Measurements from ENCODE around the gene VEGFA.

Gene VEGFA

DNA sequence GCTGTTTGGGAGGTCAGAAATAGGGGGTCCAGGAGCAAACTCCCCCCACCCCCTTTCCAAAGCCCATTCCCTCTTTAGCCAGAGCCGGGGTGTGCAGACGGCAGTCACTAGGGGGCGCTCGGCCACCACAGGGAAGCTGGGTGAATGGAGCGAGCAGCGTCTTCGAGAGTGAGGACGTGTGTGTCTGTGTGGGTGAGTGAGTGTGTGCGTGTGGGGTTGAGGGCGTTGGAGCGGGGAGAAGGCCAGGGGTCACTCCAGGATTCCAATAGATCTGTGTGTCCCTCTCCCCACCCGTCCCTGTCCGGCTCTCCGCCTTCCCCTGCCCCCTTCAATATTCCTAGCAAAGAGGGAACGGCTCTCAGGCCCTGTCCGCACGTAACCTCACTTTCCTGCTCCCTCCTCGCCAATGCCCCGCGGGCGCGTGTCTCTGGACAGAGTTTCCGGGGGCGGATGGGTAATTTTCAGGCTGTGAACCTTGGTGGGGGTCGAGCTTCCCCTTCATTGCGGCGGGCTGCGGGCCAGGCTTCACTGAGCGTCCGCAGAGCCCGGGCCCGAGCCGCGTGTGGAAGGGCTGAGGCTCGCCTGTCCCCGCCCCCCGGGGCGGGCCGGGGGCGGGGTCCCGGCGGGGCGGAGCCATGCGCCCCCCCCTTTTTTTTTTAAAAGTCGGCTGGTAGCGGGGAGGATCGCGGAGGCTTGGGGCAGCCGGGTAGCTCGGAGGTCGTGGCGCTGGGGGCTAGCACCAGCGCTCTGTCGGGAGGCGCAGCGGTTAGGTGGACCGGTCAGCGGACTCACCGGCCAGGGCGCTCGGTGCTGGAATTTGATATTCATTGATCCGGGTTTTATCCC, at the start of gene VEGFA:
Gene VEGFA (plus strand): TSS at position 686 of the 846 bp plus-strand sequence.
- DNase-seq (ENCODE audit: low read depth in 2 of 2): peak; percentile 81 to 88

DNA sequence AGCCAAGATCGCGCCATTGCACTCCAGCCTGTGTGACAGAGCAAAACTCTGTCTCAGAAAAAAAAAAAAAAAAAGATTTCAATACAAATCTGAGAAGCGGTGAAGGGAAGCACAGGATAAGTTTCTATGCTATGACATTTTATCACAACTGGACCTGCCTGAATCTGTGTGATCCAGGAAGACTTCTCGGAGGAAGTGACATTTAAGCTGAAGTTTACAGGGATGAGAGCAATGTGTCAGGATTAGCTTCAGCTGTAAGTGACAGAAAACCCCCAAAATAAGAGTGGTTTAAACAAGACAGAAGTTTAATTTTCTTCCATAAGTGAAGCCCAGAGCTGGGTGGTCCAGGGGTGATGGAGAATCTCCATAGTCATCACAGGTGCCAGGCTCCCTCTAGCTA, 49.0 kb upstream of the VEGFA start:
- no peak for DNase-seq (ENCODE audit: low read depth in 2 of 2)

GRCh38 chr6:43722920-43723545, 47.0 kb upstream of the VEGFA start:
- no peak for DNase-seq (ENCODE audit: low read depth in 2 of 2)

DNA sequence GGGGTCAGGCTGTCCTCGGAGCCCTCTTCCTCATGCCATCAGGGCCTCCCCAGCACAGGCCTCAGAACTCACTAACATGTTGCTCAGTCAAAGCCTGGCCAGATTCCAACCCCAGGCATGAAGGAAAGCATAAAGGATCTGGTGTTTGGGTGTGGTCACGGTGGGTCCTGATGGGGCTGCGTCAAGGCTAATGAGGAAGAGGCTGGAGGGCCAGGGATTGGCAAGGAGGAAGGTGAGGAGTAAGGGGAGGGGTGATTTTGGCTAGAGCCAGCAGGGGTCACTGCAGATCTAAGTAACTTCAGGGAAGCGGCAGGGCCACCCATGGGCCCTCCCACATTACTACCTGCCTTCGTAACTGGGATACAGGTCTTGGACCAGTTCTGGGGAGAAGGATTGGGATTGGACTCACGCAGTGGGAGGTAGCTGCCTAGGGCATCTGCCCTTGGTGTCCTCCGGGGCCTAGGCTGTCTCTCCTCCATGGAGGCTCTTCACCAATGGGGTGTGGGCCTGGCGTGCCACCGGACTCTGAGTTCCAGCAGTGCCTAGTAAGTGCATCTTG, 46.2 kb upstream of the VEGFA start:
- peak; percentile 56 to 71 for DNase-seq (ENCODE audit: low read depth in 2 of 2)

DNA sequence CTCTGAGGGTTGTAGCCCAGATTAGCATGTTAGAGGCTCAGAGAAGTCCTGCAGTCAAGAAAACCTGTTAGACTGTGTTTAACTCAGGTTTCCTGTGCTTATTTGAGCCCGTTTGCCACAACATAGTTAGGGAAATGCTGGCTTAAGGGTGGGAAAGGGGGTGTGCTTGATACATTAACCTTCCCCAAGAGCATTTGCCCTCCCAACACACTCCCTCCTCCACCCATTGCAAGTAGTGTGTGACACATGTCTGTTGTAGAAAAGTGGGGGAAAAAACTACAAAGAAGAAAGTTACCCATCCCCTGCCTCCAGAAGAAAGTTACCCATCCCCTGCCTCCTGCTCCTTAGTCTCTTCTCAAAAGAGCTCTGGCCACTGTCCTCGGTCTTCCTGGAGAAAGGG, 45.7 kb upstream of the VEGFA start:
- no peak for DNase-seq (ENCODE audit: low read depth in 2 of 2)

GRCh38 chr6:43724914-43725642, 44.9 kb upstream of the VEGFA start:
- DNase-seq (ENCODE audit: low read depth in 2 of 2): peak; percentile 65 to 77

GRCh38 chr6:43725643-43726580, 44.1 kb upstream of the VEGFA start:
- no peak for DNase-seq (ENCODE audit: low read depth in 2 of 2)

DNA sequence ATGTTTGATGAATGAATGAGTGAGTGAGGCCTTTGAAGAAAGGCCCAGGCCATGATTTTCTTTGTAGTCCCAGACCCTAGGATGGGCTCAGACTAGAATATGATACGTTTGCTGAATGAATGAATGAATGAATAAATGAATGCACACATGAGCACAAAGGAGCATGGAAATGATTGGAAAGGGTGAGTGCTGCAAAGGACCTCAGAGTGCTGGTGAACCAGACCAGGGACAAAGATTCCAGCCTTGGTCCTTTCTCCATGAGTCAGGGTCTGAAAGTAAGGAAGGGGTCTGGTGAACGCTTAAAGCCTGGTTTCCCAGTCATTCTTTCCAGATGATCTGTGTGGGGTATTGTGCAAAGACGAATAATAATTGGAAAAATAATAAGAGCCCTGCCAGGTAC, 42.4 kb upstream of the VEGFA start:
- DNase-seq (ENCODE audit: low read depth in 2 of 2): no peak

- no peak for DNase-seq (ENCODE audit: low read depth in 2 of 2)
Observed at GRCh38 chr6:43728586-43728985, 41.4 kb upstream of the VEGFA start.

DNA sequence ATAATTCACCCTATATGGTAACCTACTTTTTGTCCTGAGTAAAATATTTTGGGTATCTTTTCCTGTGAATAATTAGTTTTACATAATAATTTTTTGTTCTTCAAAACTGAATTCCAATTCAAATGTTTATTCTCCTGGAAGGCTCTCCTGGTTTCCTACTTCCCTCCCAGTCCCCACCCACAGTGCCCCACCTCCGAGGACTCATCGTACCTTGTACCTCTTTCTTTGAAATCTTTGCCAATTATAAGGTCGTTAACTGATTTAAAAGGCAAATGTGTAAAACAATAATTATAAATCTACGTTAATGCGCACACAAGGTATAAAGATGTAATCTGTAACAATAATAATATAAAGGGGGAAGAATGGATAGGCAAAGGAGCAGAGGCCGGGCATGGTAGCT, 40.5 kb upstream of the VEGFA start:
- DNase-seq (ENCODE audit: low read depth in 2 of 2): no peak

GRCh38 chr6:43730634-43731033, 39.4 kb upstream of the VEGFA start:
- no peak for DNase-seq (ENCODE audit: low read depth in 2 of 2)

GRCh38 chr6:43733471-43734293, 36.3 kb upstream of the VEGFA start:
- peak in 1 of 2 donors; percentile 31 for DNase-seq (ENCODE audit: low read depth in 2 of 2)

- no peak for DNase-seq (ENCODE audit: low read depth in 2 of 2)
Observed at GRCh38 chr6:43734294-43734665, 35.7 kb upstream of the VEGFA start.

DNA sequence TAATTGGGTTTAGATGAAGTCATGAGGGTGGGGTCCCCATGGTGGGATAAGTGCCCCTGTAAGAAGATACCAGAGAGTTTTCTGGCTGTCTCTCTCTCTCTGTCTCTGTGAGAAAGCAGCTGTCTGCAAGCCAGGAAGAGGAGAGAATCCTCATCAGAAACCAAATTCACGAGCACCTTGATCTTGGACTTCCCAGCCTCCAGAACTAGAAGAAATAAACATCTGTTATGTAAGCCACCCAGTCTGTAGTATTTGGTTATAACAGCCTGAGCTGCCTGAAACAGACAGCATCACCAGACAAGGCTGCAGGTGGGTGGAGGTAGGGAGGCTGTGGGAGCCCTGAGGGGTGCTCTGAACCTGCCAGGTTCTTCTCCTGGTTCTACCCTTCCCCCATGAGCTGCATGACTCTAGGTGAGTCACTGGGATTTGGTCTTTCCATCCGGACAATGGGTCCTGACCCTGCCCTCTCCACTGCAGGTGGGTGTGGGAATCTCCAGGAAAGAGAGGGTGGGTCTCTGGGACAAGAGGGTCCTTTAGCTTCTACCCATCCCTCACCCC, 34.3 kb upstream of the VEGFA start:
- no peak for DNase-seq (ENCODE audit: low read depth in 2 of 2)

DNA sequence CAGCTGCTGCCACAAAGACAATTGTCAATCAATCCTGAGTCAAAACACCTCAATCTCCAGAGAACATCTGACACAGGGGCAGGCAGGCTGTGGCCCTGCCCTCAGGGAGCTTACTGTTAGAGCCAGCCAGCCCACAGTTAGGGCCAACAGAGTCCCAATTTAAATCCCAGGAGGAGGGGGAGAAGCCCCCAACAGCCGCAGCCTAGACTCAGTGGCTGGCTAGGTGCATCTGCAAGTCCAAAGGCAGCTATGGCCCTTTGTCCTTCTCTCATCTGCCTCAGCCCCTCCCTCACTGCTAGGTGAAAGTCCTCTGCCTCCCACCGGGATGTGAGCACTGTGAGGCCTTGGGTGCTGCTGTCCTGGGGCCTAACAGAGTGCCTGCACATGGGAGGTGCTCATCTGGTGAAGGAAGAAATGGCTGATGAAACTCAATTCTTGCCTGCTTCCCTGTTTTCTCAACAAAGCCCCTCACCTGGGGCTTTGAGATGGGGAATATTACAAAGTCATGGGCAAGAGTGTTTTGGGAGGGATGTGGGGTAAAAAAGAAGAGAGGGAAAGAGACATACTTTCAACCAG, 33.7 kb upstream of the VEGFA start:
- DNase-seq (ENCODE audit: low read depth in 2 of 2): no peak

DNA sequence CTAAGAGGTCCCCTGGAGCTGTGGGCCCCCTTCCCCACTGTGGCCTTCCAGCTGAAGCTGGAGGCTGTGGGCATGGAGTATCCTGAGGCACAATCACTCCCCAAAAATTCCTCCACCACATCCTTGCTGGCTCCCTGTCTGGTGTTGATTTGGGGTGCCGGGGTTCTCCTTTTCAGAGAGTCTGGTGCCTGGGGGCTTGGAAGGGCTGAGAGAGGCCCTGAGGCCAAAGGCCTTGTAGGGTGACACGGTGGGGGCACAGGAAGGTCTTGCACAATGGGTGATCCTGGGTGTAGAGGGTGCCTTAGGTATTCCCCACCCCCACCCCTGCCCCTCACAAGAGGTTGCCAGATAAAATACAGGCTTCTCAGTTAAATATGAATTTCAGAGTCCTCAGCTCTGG, 33.2 kb upstream of the VEGFA start:
- DNase-seq (ENCODE audit: low read depth in 2 of 2): no peak

DNA sequence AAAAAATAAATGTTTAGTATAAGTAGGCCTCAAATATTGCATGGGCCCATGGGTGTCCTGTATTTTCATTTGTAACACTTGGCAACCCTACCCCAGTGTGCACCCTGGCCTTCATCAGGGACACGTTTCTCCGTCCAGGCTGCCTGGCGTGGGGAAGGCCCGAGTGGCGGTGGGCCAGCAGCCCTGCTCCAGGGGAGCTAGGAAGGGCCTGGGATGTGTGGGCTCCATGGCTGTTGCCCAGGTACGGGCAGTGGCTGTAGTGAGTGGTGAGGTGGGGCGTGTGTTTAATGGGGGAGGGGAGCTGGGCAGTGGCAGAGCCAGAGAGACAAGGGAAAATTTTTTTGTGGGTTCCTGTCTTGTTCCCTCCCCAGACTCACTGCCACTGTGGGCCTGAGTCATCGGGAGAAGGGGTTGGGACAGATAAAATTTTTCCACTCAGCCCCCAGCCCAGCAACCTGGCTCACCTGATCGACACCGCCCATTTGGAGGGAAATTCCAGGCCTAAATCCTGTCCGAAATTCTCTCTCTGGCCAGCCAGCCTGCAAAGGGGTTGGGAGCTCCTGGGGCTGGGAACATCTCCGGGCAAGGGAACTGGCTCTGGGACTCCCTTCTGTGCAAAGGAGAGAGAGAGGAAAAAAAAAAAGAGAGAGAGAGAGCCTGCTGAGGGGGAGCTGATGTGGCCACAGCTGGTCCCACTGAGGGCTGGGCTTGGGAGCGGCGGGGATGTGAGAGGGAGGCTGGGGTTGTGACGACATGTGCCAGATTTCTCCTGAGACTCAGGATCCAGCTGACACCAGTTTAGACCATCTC, 32.5 kb upstream of the VEGFA start:
- DNase-seq (ENCODE audit: low read depth in 2 of 2): no peak

GRCh38 chr6:43738267-43738676, 31.7 kb upstream of the VEGFA start:
- no peak for DNase-seq (ENCODE audit: low read depth in 2 of 2)
